Omental fat pad (tissue), 4 donors: ENCODE measurements around the gene ZEB1. TPM values are rescaled to one million over a fixed set of nuclear protein-coding genes. Genes with fewer than 3 reads are reported as not detected.

ENCODE experiments used
- ATAC-seq: fragments of 150-250 bp; one replicate; pipeline ENCODE4 v1.9.1; 2016; ENCODE audit warnings: mild to moderate bottlenecking, moderate library complexity; ENCODE audit not compliant: low FRiP score
- DNase-seq: peaks from one replicate; pipeline ENCODE4 v3.0.0-alpha.2; 2019; ENCODE audit warnings: low spot score
- CTCF ChIP-seq, 3 donors: fragments of 450-650 bp; IDR thresholded peaks; one replicate each; pipeline ENCODE4 v1.5.1; 2016 to 2017; ENCODE audit warnings: antibody characterized with exemption in 3 of 3, mild to moderate bottlenecking in 3 of 3, moderate library complexity in 2 of 3
- total RNA-seq, 4 donors: library from RNA; depleted of rRNA; stranded (reverse); fragments of >200 nt; gene quantifications; one replicate each; pipeline ENCODE4 v1.1.0, GENCODE V29; 2016

The ZEB1 gene
- total RNA-seq, 4 donors from 2014 or later: 56.6 to 128 (median 71.9) TPM

GRCh38 chr10:31451766-31452165 is 132.8 kb downstream of the ZEB1 start:
- ATAC-seq (no peak), DNase-seq (no peak)
- no peak for TF ChIP-seq CTCF (IDR thresholded peaks at IDR 0.05)

DNA sequence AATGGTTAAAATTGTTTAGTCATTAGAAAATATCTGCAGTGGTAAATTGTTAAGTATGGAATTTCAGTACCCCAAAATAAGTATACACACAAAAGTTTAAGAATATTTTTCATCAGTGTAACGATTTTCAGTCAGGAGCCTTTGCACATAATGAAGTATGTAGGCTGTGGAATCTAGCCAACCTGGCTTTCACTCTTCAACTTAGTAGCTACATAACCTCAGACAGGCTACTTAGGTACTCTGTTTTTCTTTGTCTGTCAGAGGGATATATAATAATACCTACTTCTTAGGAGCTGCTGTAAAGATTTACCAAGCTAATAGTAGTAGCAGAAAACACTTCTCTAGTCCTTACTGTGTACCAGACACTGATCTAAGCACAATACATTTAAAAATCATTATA is 137.5 kb downstream of the ZEB1 start:
- DNase-seq (no peak), ATAC-seq (no peak)

GRCh38 chr10:31457858-31458257 is 138.8 kb downstream of the ZEB1 start:
- DNase-seq: no peak
- no peak for ATAC-seq
- no peak for TF ChIP-seq CTCF (IDR thresholded peaks at IDR 0.05)

More for the DNA sequence above, 137.5 kb downstream of the ZEB1 start:
- TF ChIP-seq CTCF (IDR thresholded peaks at IDR 0.05): no peak

DNA sequence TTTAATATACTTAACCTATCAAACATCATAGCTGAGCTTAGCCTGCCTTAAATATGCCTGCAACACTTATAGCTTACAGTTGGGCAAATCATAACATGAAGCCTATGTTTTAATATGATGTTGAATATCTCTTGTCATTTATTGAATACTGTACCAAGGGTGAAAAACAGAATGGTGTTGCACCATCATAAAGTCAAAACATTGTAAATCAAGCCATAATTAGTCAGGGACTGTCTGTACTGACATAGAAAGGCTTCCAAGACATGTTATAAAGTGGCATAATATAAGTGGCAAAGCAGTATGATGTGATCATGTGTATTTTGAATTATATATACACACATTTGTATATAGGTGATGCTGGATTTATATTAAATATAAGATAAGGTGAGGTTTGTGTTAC is 140.0 kb downstream of the ZEB1 start:
- ATAC-seq (no peak), DNase-seq (no peak)
- no peak for TF ChIP-seq CTCF (IDR thresholded peaks at IDR 0.05)

DNA sequence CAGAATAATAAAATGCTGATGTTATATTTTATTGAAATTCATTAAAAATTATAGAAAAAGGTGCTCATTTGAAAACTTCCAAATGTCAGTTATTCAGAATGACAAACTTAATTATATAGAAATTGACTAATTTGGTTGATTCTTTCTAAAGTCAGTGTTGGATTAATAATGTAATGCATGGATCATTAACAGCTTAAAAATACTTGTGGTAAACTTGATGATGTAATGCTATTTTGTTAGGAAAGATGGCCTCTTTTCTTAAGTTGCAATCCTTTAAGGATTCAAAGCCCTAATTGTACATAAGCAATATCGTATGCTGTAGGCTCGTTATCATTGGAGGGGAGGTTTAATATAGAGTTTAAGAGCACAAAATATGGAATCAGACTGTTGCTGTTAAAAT is 141.2 kb downstream of the ZEB1 start:
- DNase-seq: no peak
- no peak for TF ChIP-seq CTCF (IDR thresholded peaks at IDR 0.05)
- ATAC-seq: no peak

DNA sequence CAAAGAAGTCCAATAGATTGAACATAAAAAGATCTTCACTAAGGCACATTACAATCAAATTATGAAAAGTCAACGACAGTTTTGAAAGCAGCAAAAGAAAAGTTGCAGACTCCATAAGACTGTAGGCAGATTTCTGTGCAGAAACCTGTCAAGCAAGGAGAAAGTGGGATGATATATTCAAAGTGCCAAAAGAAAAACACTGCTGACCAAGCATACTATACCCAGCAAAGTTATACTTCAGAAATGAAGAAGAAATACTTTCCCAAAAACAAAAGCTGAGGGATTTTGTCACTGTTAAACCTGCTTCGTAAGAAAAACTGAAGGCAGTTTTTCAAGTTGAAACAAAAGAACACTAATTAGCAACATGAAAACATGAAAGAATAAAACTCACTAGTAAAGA is 145.5 kb downstream of the ZEB1 start:
- ATAC-seq (no peak), DNase-seq (no peak)
- no peak for TF ChIP-seq CTCF (IDR thresholded peaks at IDR 0.05)

- TF ChIP-seq CTCF (IDR thresholded peaks at IDR 0.05): no peak
- no peak for ATAC-seq
- no peak for DNase-seq
Observed at GRCh38 chr10:31466313-31466712, 147.3 kb downstream of the ZEB1 start.
